IMR-90 (cell line): ENCODE measurements around the gene MRE11. TPM values are rescaled to one million over a fixed set of nuclear protein-coding genes. Genes with fewer than 3 reads are reported as not detected.

Source experiments
- ATAC-seq: fragments of 200-7000 bp; cut with Tn5 transposase; 2 replicates; pipeline ENCODE4 v1.9.1; 2020; ENCODE audit warnings: low read depth, mild to moderate bottlenecking, moderate library complexity
- BruUV-seq: library from RNA; stranded (reverse); fragments of 400-500 nt; replicated peaks from 2 replicates; lab custom pipeline; 2021; lab: Mats Ljungman, UMichigan
- CTCF ChIA-PET: fragments of 300-600 bp; formaldehyde crosslinking; extraction: SDS; loops from one replicate; lab custom pipeline; 2021; ENCODE audit warnings: antibody characterized with exemption; lab: Yijun Ruan, JAX
- POLR2A ChIA-PET: fragments of 300-600 bp; sonication (Branson Sonifier 250); formaldehyde crosslinking; loops from one replicate; lab custom pipeline; 2022; ENCODE audit warnings: antibody characterized with exemption; ENCODE audit not compliant: unreplicated experiment; lab: Charles Lee
- DNase-seq: peaks from one replicate; pipeline ENCODE4 v3.0.0; 2013
- H2AFZ ChIP-seq: replicated peaks from 2 replicates; pipeline ENCODE3; 2013; ENCODE audit warnings: low read length, mild to moderate bottlenecking; ENCODE audit not compliant: poor library complexity
- H2AK5ac ChIP-seq: 2 replicates; pipeline ENCODE4 v1.6.1; 2013; ENCODE audit warnings: low read depth, low read length, inconsistent platforms
- H2AK9ac ChIP-seq: replicated peaks from 2 replicates; pipeline ENCODE3; 2013; ENCODE audit warnings: mild to moderate bottlenecking, low read depth, low read length, moderate library complexity; ENCODE audit not compliant: poor library complexity
- H2BK120ac ChIP-seq: 2 replicates; pipeline ENCODE4 v1.6.1; 2013; ENCODE audit warnings: low read depth, low read length, inconsistent platforms
- H2BK15ac ChIP-seq: 3 replicates; pipeline ENCODE4 v1.6.1; 2013; ENCODE audit warnings: low read depth, low read length, inconsistent platforms
- H2BK20ac ChIP-seq: 2 replicates; pipeline ENCODE4 v1.6.1; 2013; ENCODE audit warnings: low read depth, mild to moderate bottlenecking, inconsistent platforms, low read length, moderate library complexity
- H2BK5ac ChIP-seq: 2 replicates; pipeline ENCODE4 v1.6.1; 2013; ENCODE audit warnings: mild to moderate bottlenecking, low read depth, low read length, inconsistent platforms; ENCODE audit not compliant: poor library complexity, severe bottlenecking
- H3K14ac ChIP-seq: replicated peaks from 2 replicates; pipeline ENCODE4 v1.6.1; 2013; ENCODE audit warnings: low read depth, low read length, inconsistent platforms
- H3K18ac ChIP-seq: 2 replicates; pipeline ENCODE4 v1.6.1; 2013; ENCODE audit warnings: low read depth, low read length, control low read depth
- H3K23ac ChIP-seq: 2 replicates; pipeline ENCODE4 v1.6.1; 2013; ENCODE audit warnings: low read depth, low read length, inconsistent platforms
- H3K27ac ChIP-seq: 2 replicates; pipeline ENCODE4 v1.5.1; 2013; ENCODE audit warnings: mild to moderate bottlenecking, control low read depth, low read length; ENCODE audit not compliant: insufficient read depth
- H3K27me3 ChIP-seq: 2 replicates; pipeline ENCODE4 v1.6.1; 2013; ENCODE audit warnings: low read length; ENCODE audit not compliant: control insufficient read depth, insufficient read depth
- H3K36me3 ChIP-seq: 2 replicates; pipeline ENCODE4 v1.6.1; 2013; ENCODE audit warnings: low read length, mixed read lengths; ENCODE audit not compliant: control insufficient read depth, insufficient read depth
- H3K4ac ChIP-seq: 2 replicates; pipeline ENCODE4 v1.6.1; 2013; ENCODE audit warnings: low read depth, low read length, inconsistent platforms
- H3K4me1 ChIP-seq: 2 replicates; pipeline ENCODE4 v1.6.1; 2013; ENCODE audit warnings: low read length, mixed read lengths; ENCODE audit not compliant: control insufficient read depth, insufficient read depth
- H3K4me2 ChIP-seq: 2 replicates; pipeline ENCODE4 v1.6.1; 2013; ENCODE audit warnings: low read depth, mild to moderate bottlenecking, control low read depth, low read length, moderate library complexity
- H3K4me3 ChIP-seq: 2 replicates; pipeline ENCODE4 v1.5.1; 2013; ENCODE audit warnings: low read depth, mild to moderate bottlenecking, control low read depth, low read length, moderate library complexity; ENCODE audit not compliant: insufficient read depth
- H3K56ac ChIP-seq: 2 replicates; pipeline ENCODE4 v1.6.1; 2013; ENCODE audit warnings: low read length, inconsistent platforms; ENCODE audit not compliant: insufficient read depth; ENCODE audit errors: extremely low read depth
- H3K79me1 ChIP-seq, 2 experiments: 2 replicates each; pipeline ENCODE4 v1.6.1; 2013; ENCODE audit warnings: low read length in 2 of 2, inconsistent platforms in 1 of 2, low read depth in 1 of 2
- H3K9ac ChIP-seq: 2 replicates; pipeline ENCODE4 v1.6.1; 2013; ENCODE audit warnings: low read depth, low read length, control low read depth
- H3K9me1 ChIP-seq: 2 replicates; pipeline ENCODE4 v1.6.1; 2013; ENCODE audit warnings: low read length, inconsistent platforms; ENCODE audit not compliant: insufficient read depth
- H3K9me3 ChIP-seq: 2 replicates; pipeline ENCODE4 v1.6.1; 2013; ENCODE audit warnings: low read length; ENCODE audit not compliant: control insufficient read depth, insufficient read depth
- H4K20me1 ChIP-seq: 2 replicates; pipeline ENCODE4 v1.6.1; 2013; ENCODE audit warnings: low read length, inconsistent platforms; ENCODE audit not compliant: insufficient read depth
- H4K5ac ChIP-seq: 2 replicates; pipeline ENCODE4 v1.6.1; 2013; ENCODE audit warnings: mild to moderate bottlenecking, low read depth, low read length, control low read depth
- H4K8ac ChIP-seq, 2 experiments: 2 replicates each; pipeline ENCODE4 v1.6.1; 2013; ENCODE audit warnings: low read depth in 2 of 2, low read length in 2 of 2, control low read depth in 1 of 2, inconsistent platforms in 1 of 2
- H4K91ac ChIP-seq: 2 replicates; pipeline ENCODE4 v1.6.1; 2013; ENCODE audit warnings: low read depth, low read length, inconsistent platforms; ENCODE audit not compliant: insufficient read depth
- ELK1 ChIP-seq: fragments of 150-350 bp; IDR thresholded peaks from 2 replicates; pipeline ENCODE4 v1.6.1; 2016; ENCODE audit warnings: low read depth, mild to moderate bottlenecking, low read length, moderate library complexity, borderline replicate concordance
- FOS ChIP-seq: fragments of 150-350 bp; IDR thresholded peaks from 2 replicates; pipeline ENCODE4 v1.6.1; 2016; ENCODE audit warnings: low read depth, low read length
- RAD21 ChIP-seq: IDR thresholded peaks from 2 replicates; pipeline ENCODE4 v1.6.1; 2012; ENCODE audit warnings: low read length, improper control_type of control experiment
- RFX5 ChIP-seq: IDR thresholded peaks from 2 replicates; pipeline ENCODE4 v1.8.0; 2012; ENCODE audit warnings: low read depth, mild to moderate bottlenecking, low read length, moderate library complexity
- SMC3 ChIP-seq: fragments of 150-350 bp; IDR thresholded peaks from 2 replicates; pipeline ENCODE4 v1.6.1; 2016; ENCODE audit warnings: low read depth, mild to moderate bottlenecking, antibody characterized with exemption, low read length, moderate library complexity
- USF2 ChIP-seq: fragments of 150-350 bp; IDR thresholded peaks from 2 replicates; pipeline ENCODE4 v1.6.1; 2017; ENCODE audit warnings: mild to moderate bottlenecking, antibody characterized with exemption, low read length, low read depth
- WGBS, 2 experiments: methylation state at CpG; one replicate each; pipeline versions ENCODE4 v1.1.5 to v1.1.7; 2013; ENCODE audit warnings: missing lambda C conversion rate in 2 of 2; ENCODE audit not compliant: insufficient read length in 1 of 2; ENCODE audit errors: extremely low coverage in 2 of 2; 5-methylcytosine and 5-hydroxymethylcytosine counted together
- dilution Hi-C: fragments of 300-500 bp; cut with HindIII; formaldehyde crosslinking; loops from one replicate; pipeline ENCODE4 v1.14.3; 2018; ENCODE audit warnings: low sequenced_read_pairs; ENCODE audit not compliant: unreplicated experiment
- in situ Hi-C: fragments of 300-500 bp; cut with MboI; formaldehyde crosslinking; loops from 3 replicates; pipeline ENCODE4 v1.14.3; 2019; ENCODE audit warnings: low sequenced_read_pairs, inconsistent platforms, mixed read lengths
- intact Hi-C: fragments of 100-400 bp; cut with micrococcal nuclease; formaldehyde crosslinking; loops from 2 replicates; pipeline ENCODE4 v1.10.0; 2022
- polyA plus RNA-seq, 3 experiments: library from polyadenylated mRNA; depleted of rRNA; stranded (reverse); fragments of >200 nt; gene quantifications; 2 replicates each; pipeline ENCODE4 v1.2.3, GENCODE V29; 2012; ENCODE audit warnings: low replicate concordance in 1 of 3
- total RNA-seq: library from RNA; depleted of rRNA; stranded (reverse); fragments of >200 nt; gene quantifications from 2 replicates; pipeline ENCODE4 v1.2.3, GENCODE V29; 2012

MRE11 gene
- total and polyA plus RNA-seq, 2 of the 4 experiments (the other 2 are of a cell fraction) = 9.0 to 15.6 TPM

- no peak for DNase-seq
- Histone ChIP-seq H2AK5ac (no peak overlapping the region), H3K4me3 (no peak overlapping the region), H2BK5ac (no peak overlapping the region), H3K18ac (no peak overlapping the region), H3K14ac (no peak overlapping the region), H3K79me1 (no peaks in the 10 kb centered on the region; a peak in 1 of 4 replicates), H2BK15ac (no peak overlapping the region), H3K9ac (no peak overlapping the region), H3K56ac (no peak overlapping the region), H3K27ac (no peak overlapping the region), H3K9me3 (no peaks in the 10 kb centered on the region), H3K4me1 (no peaks in the 10 kb centered on the region), H3K4ac (no peak overlapping the region), H3K36me3 (peaks cover 5% of the 10 kb centered on the region), H4K5ac (no peak overlapping the region), H4K20me1 (no peaks in the 10 kb centered on the region), H2BK20ac (no peak overlapping the region), H3K27me3 (no peaks in the 10 kb centered on the region), H3K4me2 (no peak overlapping the region), H2AFZ (no peak overlapping the region), H4K91ac (no peak overlapping the region), H2AK9ac (no peak overlapping the region), H4K8ac (no peak overlapping the region), H2BK120ac (no peak overlapping the region), H3K9me1 (no peaks in the 10 kb centered on the region), H3K23ac (no peak overlapping the region)
- TF ChIP-seq USF2 = no peak
- TF ChIP-seq SMC3 = no peak
- TF ChIP-seq RFX5 = no peak
- no peak for TF ChIP-seq ELK1
- TF ChIP-seq RAD21 = no peak
- no peak for TF ChIP-seq FOS
- intact Hi-C loops = no loop called here
- in situ Hi-C loops = no loop called here
- dilution Hi-C loops = no loop called here
- ChIA-PET CTCF (no interaction called here), POLR2A (no interaction called here)
- no TSS peak for BruUV-seq
- no peak for ATAC-seq
- 78% methylated on average over 1 of the region's 1 CpG; no CpG with 5 or more reads in 1 of the 2 experiments for WGBS, 2 experiments
Measured at GRCh38 chr11:94433049-94433448, 60.6 kb downstream of the MRE11 start.
